ENCODE measurements around the gene NIPSNAP2.
"Not testable (repeated sequence)": the region's sequence is repeated elsewhere in the genome, so short reads cannot be mapped to it uniquely, and the experiment has no call there.

NIPSNAP2 gene

GRCh38 chr7:56046721-56047445 lies 82.5 kb downstream of the NIPSNAP2 start:
- DNase-seq (ENCODE audit: extremely low read depth in 1 of 2, low read depth in 1 of 2), result no peak

- DNase-seq (ENCODE audit: extremely low read depth in 1 of 2, low read depth in 1 of 2), result not testable (repeated sequence)
These were observed 83.2 kb downstream of the NIPSNAP2 start for GRCh38 chr7:56047446-56048116.

GRCh38 chr7:56048245-56048644 lies 83.9 kb downstream of the NIPSNAP2 start:
- DNase-seq (ENCODE audit: extremely low read depth in 1 of 2, low read depth in 1 of 2), result no peak

- not testable (repeated sequence) for DNase-seq (ENCODE audit: extremely low read depth in 1 of 2, low read depth in 1 of 2)
These were observed 84.4 kb downstream of the NIPSNAP2 start for GRCh38 chr7:56048763-56049162.

All from stimulated activated CD8-positive, alpha-beta memory T cell treated with anti-CD3 and anti-CD28 coated beads, Interleukin-7, amount 100 ng/mL, for 48 hours (primary cell).